ENCODE measurements around the gene PTGES. TPM values are rescaled to one million over a fixed set of nuclear protein-coding genes. Genes with fewer than 3 reads are reported as not detected.
A peak's percentile ranks its signal among the peaks of the same experiment; 100 is the strongest.

Gene PTGES
- total and polyA plus RNA-seq, 9 of the 15 experiments (the other 6 are each of a cell fraction or from before 2014, with no cell fraction given), result 0.13 TPM; not detected in 8

DNA sequence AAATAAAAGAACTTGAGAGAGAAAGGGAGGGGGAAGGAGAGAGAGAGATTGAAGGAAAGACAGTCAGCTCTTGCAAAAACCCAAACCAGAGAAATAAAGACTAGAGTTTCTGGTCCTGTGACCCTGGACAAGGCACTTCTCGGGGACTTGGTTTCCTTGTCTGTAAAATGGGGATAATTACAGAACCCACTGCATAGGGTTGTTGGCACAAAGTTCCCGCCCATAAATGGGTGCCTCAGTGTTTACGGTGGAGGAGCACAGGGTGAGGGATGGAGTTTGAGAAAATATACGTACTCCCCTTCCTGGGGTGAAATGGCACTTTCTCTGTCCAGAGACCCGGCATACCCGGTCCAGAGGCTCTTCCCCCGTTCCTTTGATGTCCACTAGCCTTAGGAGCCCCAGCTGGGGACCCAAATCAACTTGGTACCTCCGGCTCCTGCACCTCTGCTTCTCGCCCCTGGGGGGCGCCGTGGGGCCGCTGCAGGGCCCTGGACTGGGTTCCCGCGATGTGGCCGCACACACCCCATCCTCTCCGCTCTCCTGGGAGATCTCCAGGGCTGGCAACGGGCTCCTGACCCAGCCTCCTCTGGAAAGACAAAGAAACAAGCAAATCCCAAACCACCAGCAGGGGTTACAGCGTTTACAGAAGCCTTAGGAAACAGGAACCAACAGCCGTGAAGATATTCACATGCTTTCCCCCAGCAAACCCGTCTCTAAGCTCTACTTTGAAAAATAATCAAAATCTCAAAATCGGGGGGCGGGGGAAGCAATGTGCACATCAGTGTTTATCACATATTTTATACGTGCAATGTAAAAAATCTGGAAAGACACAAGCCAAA is 26.3 kb downstream of the PTGES start (continued):
- TF ChIP-seq, protein P1, sequence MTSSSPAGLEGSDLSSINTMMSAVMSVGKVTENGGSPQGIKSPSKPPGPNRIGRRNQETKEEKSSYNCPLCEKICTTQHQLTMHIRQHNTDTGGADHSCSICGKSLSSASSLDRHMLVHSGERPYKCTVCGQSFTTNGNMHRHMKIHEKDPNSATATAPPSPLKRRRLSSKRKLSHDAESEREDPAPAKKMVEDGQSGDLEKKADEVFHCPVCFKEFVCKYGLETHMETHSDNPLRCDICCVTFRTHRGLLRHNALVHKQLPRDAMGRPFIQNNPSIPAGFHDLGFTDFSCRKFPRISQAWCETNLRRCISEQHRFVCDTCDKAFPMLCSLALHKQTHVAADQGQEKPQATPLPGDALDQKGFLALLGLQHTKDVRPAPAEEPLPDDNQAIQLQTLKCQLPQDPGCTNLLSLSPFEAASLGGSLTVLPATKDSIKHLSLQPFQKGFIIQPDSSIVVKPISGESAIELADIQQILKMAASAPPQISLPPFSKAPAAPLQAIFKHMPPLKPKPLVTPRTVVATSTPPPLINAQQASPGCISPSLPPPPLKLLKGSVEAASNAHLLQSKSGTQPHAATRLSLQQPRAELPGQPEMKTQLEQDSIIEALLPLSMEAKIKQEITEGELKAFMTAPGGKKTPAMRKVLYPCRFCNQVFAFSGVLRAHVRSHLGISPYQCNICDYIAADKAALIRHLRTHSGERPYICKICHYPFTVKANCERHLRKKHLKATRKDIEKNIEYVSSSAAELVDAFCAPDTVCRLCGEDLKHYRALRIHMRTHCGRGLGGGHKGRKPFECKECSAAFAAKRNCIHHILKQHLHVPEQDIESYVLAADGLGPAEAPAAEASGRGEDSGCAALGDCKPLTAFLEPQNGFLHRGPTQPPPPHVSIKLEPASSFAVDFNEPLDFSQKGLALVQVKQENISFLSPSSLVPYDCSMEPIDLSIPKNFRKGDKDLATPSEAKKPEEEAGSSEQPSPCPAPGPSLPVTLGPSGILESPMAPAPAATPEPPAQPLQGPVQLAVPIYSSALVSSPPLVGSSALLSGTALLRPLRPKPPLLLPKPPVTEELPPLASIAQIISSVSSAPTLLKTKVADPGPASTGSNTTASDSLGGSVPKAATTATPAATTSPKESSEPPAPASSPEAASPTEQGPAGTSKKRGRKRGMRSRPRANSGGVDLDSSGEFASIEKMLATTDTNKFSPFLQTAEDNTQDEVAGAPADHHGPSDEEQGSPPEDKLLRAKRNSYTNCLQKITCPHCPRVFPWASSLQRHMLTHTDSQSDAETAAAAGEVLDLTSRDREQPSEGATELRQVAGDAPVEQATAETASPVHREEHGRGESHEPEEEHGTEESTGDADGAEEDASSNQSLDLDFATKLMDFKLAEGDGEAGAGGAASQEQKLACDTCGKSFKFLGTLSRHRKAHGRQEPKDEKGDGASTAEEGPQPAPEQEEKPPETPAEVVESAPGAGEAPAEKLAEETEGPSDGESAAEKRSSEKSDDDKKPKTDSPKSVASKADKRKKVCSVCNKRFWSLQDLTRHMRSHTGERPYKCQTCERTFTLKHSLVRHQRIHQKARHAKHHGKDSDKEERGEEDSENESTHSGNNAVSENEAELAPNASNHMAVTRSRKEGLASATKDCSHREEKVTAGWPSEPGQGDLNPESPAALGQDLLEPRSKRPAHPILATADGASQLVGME (CRISPR knock-in tag; IDR thresholded peaks at IDR 0.05), result peak; percentile 73; the same call in 1 of the 2 replicates
- peak; percentile 90 for TF ChIP-seq SMC3 (conservative IDR thresholded peaks at IDR 0.05; ENCODE audit: insufficient read depth, low read depth, low read length)
- TF ChIP-seq SMAD4 (CRISPR knock-in tag; conservative IDR thresholded peaks at IDR 0.05), result 0 out of 2 replicates have a peak, but pooled peaks have one; percentile 20
- TF ChIP-seq BRF1 (IDR thresholded peaks at IDR 0.05; ENCODE audit: borderline replicate concordance, extremely low read depth, insufficient read length), result no peak
- TF ChIP-seq SOX6 (IDR thresholded peaks at IDR 0.05), result no peak
- no peak for TF ChIP-seq NCOA4 (IDR thresholded peaks at IDR 0.05; ENCODE audit: partially characterized antibody)
- no peak for TF ChIP-seq KDM4B (IDR thresholded peaks at IDR 0.05; ENCODE audit: borderline replicate concordance in 2 of 2, low read depth in 1 of 2)
- TF ChIP-seq HNRNPLL (IDR thresholded peaks at IDR 0.05; ENCODE audit: low read depth, low read length, poor library complexity, severe bottlenecking), result no peak
- peak; percentile 50 to 71; a peak in 1 of 4 replicates for TF ChIP-seq RCOR1 (IDR thresholded peaks at IDR 0.05; ENCODE audit: borderline replicate concordance in 1 of 2, low read depth in 2 of 2, low read length in 2 of 2)
- TF ChIP-seq ATF7 (IDR thresholded peaks at IDR 0.05), result peak; percentile 47; the same call in 1 of the 2 replicates
- no peak for TF ChIP-seq PCBP2 (IDR thresholded peaks at IDR 0.05; ENCODE audit: low read depth, low read length, poor library complexity, severe bottlenecking)
- no peak for TF ChIP-seq DIDO1 (tag; IDR thresholded peaks at IDR 0.05; ENCODE audit: low read depth)
- TF ChIP-seq NFE2 (IDR thresholded peaks at IDR 0.05; ENCODE audit: low read depth), result no peak
- no peak for TF ChIP-seq ZNF431 (CRISPR knock-in tag; IDR thresholded peaks at IDR 0.05)
- TF ChIP-seq, protein P2, sequence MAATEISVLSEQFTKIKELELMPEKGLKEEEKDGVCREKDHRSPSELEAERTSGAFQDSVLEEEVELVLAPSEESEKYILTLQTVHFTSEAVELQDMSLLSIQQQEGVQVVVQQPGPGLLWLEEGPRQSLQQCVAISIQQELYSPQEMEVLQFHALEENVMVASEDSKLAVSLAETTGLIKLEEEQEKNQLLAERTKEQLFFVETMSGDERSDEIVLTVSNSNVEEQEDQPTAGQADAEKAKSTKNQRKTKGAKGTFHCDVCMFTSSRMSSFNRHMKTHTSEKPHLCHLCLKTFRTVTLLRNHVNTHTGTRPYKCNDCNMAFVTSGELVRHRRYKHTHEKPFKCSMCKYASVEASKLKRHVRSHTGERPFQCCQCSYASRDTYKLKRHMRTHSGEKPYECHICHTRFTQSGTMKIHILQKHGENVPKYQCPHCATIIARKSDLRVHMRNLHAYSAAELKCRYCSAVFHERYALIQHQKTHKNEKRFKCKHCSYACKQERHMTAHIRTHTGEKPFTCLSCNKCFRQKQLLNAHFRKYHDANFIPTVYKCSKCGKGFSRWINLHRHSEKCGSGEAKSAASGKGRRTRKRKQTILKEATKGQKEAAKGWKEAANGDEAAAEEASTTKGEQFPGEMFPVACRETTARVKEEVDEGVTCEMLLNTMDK (IDR thresholded peaks at IDR 0.05; ENCODE audit: borderline replicate concordance, insufficient read depth, low read depth, low read length, poor library complexity, severe bottlenecking), result no peak
- TF ChIP-seq, protein P3, sequence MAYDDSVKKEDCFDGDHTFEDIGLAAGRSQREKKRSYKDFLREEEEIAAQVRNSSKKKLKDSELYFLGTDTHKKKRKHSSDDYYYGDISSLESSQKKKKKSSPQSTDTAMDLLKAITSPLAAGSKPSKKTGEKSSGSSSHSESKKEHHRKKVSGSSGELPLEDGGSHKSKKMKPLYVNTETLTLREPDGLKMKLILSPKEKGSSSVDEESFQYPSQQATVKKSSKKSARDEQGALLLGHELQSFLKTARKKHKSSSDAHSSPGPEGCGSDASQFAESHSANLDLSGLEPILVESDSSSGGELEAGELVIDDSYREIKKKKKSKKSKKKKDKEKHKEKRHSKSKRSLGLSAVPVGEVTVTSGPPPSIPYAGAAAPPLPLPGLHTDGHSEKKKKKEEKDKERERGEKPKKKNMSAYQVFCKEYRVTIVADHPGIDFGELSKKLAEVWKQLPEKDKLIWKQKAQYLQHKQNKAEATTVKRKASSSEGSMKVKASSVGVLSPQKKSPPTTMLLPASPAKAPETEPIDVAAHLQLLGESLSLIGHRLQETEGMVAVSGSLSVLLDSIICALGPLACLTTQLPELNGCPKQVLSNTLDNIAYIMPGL (CRISPR knock-in tag; IDR thresholded peaks at IDR 0.05), result no peak
